ENCODE measurements around the gene PIGO. TPM values are rescaled to one million over a fixed set of nuclear protein-coding genes. Genes with fewer than 3 reads are reported as not detected.

Gene PIGO
- total and polyA plus RNA-seq, 9 of the 15 experiments (the other 6 are each of a cell fraction or from before 2014, with no cell fraction given) = 5.4 to 13.7 (median 9.7) TPM

DNA sequence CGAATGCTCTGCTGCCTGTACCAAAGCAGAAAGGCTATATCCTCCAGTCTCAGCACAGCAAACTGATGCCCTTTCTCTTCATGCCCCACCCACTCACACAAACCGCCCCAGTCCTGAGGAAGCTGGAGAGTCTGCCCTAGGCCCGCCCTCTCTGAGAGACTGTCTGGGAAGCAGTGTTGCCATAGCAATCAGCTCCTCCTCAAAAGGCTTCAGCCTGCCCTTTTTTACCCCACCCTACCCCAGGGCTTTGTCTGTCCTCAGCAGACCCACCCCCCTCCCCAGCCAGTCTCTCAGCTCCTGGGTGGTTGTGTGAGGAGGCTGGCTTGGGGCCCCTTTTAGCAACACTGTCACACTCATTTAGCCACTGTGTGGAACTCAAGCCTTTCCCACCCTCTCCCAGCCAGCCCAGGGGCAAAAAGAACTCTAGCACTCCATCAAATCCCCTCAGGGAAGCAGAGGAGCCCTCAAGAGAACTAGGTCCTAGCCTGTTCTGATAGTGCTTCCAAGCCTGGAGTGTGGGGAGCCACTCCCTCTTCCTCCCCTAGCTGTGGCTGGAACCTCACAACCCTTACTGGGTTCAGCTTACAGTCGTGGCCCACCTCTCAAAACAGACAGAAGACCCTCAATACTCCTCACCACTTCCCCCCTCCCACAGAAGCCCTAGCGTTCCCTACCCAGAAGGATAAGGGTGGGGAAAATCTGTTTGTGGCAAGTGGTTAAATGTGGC lies 17.9 kb upstream of the PIGO start (continued):
- TF ChIP-seq GTF3C2 (IDR thresholded peaks at IDR 0.05; ENCODE audit: borderline replicate concordance, extremely low read depth, insufficient read length) (no peak), ETS1 (conservative IDR thresholded peaks at IDR 0.05; ENCODE audit: control insufficient read depth, low read depth, low read length) (no peak), NR3C1 (CRISPR knock-in tag; IDR thresholded peaks at IDR 0.05) (no peak), TAF15 (IDR thresholded peaks at IDR 0.05; ENCODE audit: low read depth, low read length) (no peak), SRSF9 (IDR thresholded peaks at IDR 0.05; ENCODE audit: borderline replicate concordance, low read depth, low read length) (no peak), KLF16 (IDR thresholded peaks at IDR 0.05) (peak; percentile 75; the same call in 1 of the 2 replicates), SAFB2 (IDR thresholded peaks at IDR 0.05; ENCODE audit: borderline replicate concordance, low read depth, low read length, severe bottlenecking) (no peak), GATAD2A (IDR thresholded peaks at IDR 0.05) (no peak), CREB5 (CRISPR knock-in tag; IDR thresholded peaks at IDR 0.05) (no peak), VEZF1 (CRISPR knock-in tag; IDR thresholded peaks at IDR 0.05) (peak; percentile 31; the same call in 1 of the 2 replicates), EGR1 (conservative IDR thresholded peaks at IDR 0.05) (peak; percentile 54; the same call in 1 of the 2 replicates), NBN (IDR thresholded peaks at IDR 0.05; ENCODE audit: low read depth) (no peak), ZNF79 (CRISPR knock-in tag; IDR thresholded peaks at IDR 0.05; ENCODE audit: low read depth) (no peak), MXI1 (IDR thresholded peaks at IDR 0.05; ENCODE audit: low read depth, low read length) (peak; percentile 66; the same call in 1 of the 2 replicates)
- TF ChIP-seq, protein P1, sequence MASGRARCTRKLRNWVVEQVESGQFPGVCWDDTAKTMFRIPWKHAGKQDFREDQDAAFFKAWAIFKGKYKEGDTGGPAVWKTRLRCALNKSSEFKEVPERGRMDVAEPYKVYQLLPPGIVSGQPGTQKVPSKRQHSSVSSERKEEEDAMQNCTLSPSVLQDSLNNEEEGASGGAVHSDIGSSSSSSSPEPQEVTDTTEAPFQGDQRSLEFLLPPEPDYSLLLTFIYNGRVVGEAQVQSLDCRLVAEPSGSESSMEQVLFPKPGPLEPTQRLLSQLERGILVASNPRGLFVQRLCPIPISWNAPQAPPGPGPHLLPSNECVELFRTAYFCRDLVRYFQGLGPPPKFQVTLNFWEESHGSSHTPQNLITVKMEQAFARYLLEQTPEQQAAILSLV (tag; IDR thresholded peaks at IDR 0.05) = no peak

All from K562 (cell line).